Activated T-helper 2 cell treated with anti-CD3 and anti-CD28 coated beads, Interferon-gamma antibody, Interleukin-2, Interleukin-4, amounts not matched to agents 10 μg/mL and 5 μg/mL and 100 μg/mL, durations not matched to agents 14 hours and 24 hours and 36 hours (primary cell): ENCODE results near the gene RUSC1. TPM values are rescaled to one million over a fixed set of nuclear protein-coding genes. Genes with fewer than 3 reads are reported as not detected.

Experiments used
- DNase-seq: peaks from one replicate; pipeline ENCODE4 v3.0.0; 2021; ENCODE audit warnings: low spot score
- H3K27ac Mint-ChIP-seq: one replicate; pipeline ENCODE4 v1.8.0; 2021; ENCODE audit warnings: mixed read lengths
- H3K27me3 Mint-ChIP-seq: one replicate; pipeline ENCODE4 v1.8.0; 2021; ENCODE audit warnings: low read depth, mixed read lengths
- H3K36me3 Mint-ChIP-seq: one replicate; pipeline ENCODE4 v1.8.0; 2021; ENCODE audit warnings: low read depth, mixed read lengths
- H3K4me1 Mint-ChIP-seq: one replicate; pipeline ENCODE4 v1.8.0; 2021; ENCODE audit warnings: low read depth, mixed read lengths
- H3K4me3 Mint-ChIP-seq: one replicate; pipeline ENCODE4 v1.8.0; 2021; ENCODE audit warnings: low read depth, mild to moderate bottlenecking, moderate library complexity, mixed read lengths
- H3K9me3 Mint-ChIP-seq: one replicate; pipeline ENCODE4 v1.8.0; 2021; ENCODE audit warnings: mixed read lengths
- intact Hi-C: fragments of 100-400 bp; cut with micrococcal nuclease; formaldehyde crosslinking; loops from one replicate; pipeline ENCODE4 v1.15.1; 2023
- total RNA-seq: library from RNA; stranded (reverse); gene quantifications from 2 replicates; pipeline ENCODE4 v1.2.3, GENCODE V29; 2022

RUSC1 gene
- total RNA-seq, 1 donor from 2014 or later: 34.5 TPM

GRCh38 chr1:155301342-155301841, 19.3 kb upstream of the RUSC1 start, which contains the start of gene PKLR:
TSS of gene PKLR (minus strand) at chr1:155301438. CDS start at chr1:155301395, 43 bp downstream.
- Mint-ChIP-seq H3K4me3 (no peak within 1 kb of the TSS), H3K36me3 (no peaks in the 10 kb centered on the region), H3K9me3 (no peaks in the 10 kb centered on the region), H3K27me3 (peaks cover 17% of the 10 kb centered on the region), H3K4me1 (peaks cover 3% of the 10 kb centered on the region), H3K27ac (no peak within 1 kb of the TSS)
- intact Hi-C loops: no loop called here
- no peak for DNase-seq

- Mint-ChIP-seq H3K9me3 (no peaks in the 10 kb centered on the region), H3K36me3 (peaks cover 5% of the 10 kb centered on the region), H3K4me1 (peaks cover 8% of the 10 kb centered on the region), H3K27me3 (no peaks in the 10 kb centered on the region), H3K27ac (no peak overlapping the region), H3K4me3 (no peak overlapping the region)
- no peak for DNase-seq
- intact Hi-C loops: loop anchor here (5.0 kb wide), 1 partner anchor 42 kb away; the partner anchor contains the start of gene SCAMP3
Observed at GRCh38 chr1:155304558-155305063, 16.1 kb upstream of the RUSC1 start.

- no peak for DNase-seq
- peaks cover 17% of the 10 kb centered on the region for H3K4me1 Mint-ChIP-seq
- H3K27ac Mint-ChIP-seq: peak overlapping the region; percentile 50
- H3K27me3 Mint-ChIP-seq: no peaks in the 10 kb centered on the region
- intact Hi-C loops: loop anchor here (5.0 kb wide), 1 partner anchor 44 kb away; the partner anchor contains the start of gene SCAMP3
- no peak overlapping the region for H3K4me3 Mint-ChIP-seq
- H3K36me3 Mint-ChIP-seq: peaks cover 18% of the 10 kb centered on the region
- H3K9me3 Mint-ChIP-seq: no peaks in the 10 kb centered on the region
Observed at GRCh38 chr1:155305881-155306391, 14.8 kb upstream of the RUSC1 start.

GRCh38 chr1:155307247-155307740, 13.4 kb upstream of the RUSC1 start:
- H3K27me3 Mint-ChIP-seq: no peaks in the 10 kb centered on the region
- no peak overlapping the region for H3K4me3 Mint-ChIP-seq
- H3K36me3 Mint-ChIP-seq: peaks cover 30% of the 10 kb centered on the region
- H3K27ac Mint-ChIP-seq: peak overlapping the region; percentile 97
- peaks cover 28% of the 10 kb centered on the region for H3K4me1 Mint-ChIP-seq
- intact Hi-C loops: loop anchor here (5.0 kb wide), 1 partner anchor 45 kb away; the partner anchor contains the start of gene SCAMP3
- H3K9me3 Mint-ChIP-seq: no peaks in the 10 kb centered on the region
- DNase-seq: no peak

GRCh38 chr1:155308493-155309422, 11.9 kb upstream of the RUSC1 start, which contains the start of gene FDPS:
TSS of gene FDPS (plus strand) at chr1:155308866. CDS start at chr1:155309790, 924 bp downstream.
- H3K27ac Mint-ChIP-seq: peak within 1 kb of the TSS; percentile 97
- no peaks in the 10 kb centered on the region for H3K9me3 Mint-ChIP-seq
- no peaks in the 10 kb centered on the region for H3K27me3 Mint-ChIP-seq
- DNase-seq: peak; percentile 98
- H3K4me3 Mint-ChIP-seq: peak within 1 kb of the TSS; percentile 98
- H3K4me1 Mint-ChIP-seq: peaks cover 38% of the 10 kb centered on the region
- H3K36me3 Mint-ChIP-seq: peaks cover 45% of the 10 kb centered on the region
- intact Hi-C loops: loop anchor here (1.0 to 5.0 kb wide), 3 partner anchors 12 to 46 kb away; partner anchors contain the start of genes CLK2, RUSC1 and SCAMP3

GRCh38 chr1:155309423-155310021, 11.2 kb upstream of the RUSC1 start:
- H3K36me3 Mint-ChIP-seq: peaks cover 51% of the 10 kb centered on the region
- H3K27ac Mint-ChIP-seq: peak overlapping the region; percentile 97

GRCh38 chr1:155313261-155313660, 7.4 kb upstream of the RUSC1 start:
- no peaks in the 10 kb centered on the region for H3K9me3 Mint-ChIP-seq
- peak overlapping the region; percentile 67 for H3K27ac Mint-ChIP-seq
- H3K36me3 Mint-ChIP-seq: peaks cover 80% of the 10 kb centered on the region
- intact Hi-C loops: no loop called here
- H3K27me3 Mint-ChIP-seq: no peaks in the 10 kb centered on the region
- no peak overlapping the region for H3K4me3 Mint-ChIP-seq
- peaks cover 37% of the 10 kb centered on the region for H3K4me1 Mint-ChIP-seq
- DNase-seq: no peak

More at GRCh38 chr1:155309423-155310021, 11.2 kb upstream of the RUSC1 start:
- intact Hi-C loops: loop anchor here (1.0 to 5.0 kb wide), 3 partner anchors 11 to 47 kb away; partner anchors contain the start of genes CLK2, RUSC1 and SCAMP3
- no peaks in the 10 kb centered on the region for H3K9me3 Mint-ChIP-seq
- peak overlapping the region; percentile 98 for H3K4me3 Mint-ChIP-seq
- DNase-seq: no peak
- peaks cover 38% of the 10 kb centered on the region for H3K4me1 Mint-ChIP-seq
- H3K27me3 Mint-ChIP-seq: no peaks in the 10 kb centered on the region

- no peak for DNase-seq
- peaks cover 80% of the 10 kb centered on the region for H3K36me3 Mint-ChIP-seq
- intact Hi-C loops: no loop called here
- H3K4me1 Mint-ChIP-seq: peaks cover 45% of the 10 kb centered on the region
- no peaks in the 10 kb centered on the region for H3K9me3 Mint-ChIP-seq
- no peaks in the 10 kb centered on the region for H3K27me3 Mint-ChIP-seq
- H3K27ac Mint-ChIP-seq: no peak overlapping the region
- H3K4me3 Mint-ChIP-seq: no peak overlapping the region
Observed at GRCh38 chr1:155316922-155317321, 3.8 kb upstream of the RUSC1 start.

GRCh38 chr1:155318082-155318481, 2.6 kb upstream of the RUSC1 start:
- Mint-ChIP-seq H3K4me3 (no peak overlapping the region), H3K27me3 (no peaks in the 10 kb centered on the region), H3K27ac (no peak overlapping the region), H3K9me3 (no peaks in the 10 kb centered on the region), H3K36me3 (peaks cover 69% of the 10 kb centered on the region), H3K4me1 (peaks cover 44% of the 10 kb centered on the region)
- intact Hi-C loops: no loop called here
- no peak for DNase-seq

GRCh38 chr1:155319536-155319935, 1.2 kb upstream of the RUSC1 start:
- DNase-seq: no peak
- intact Hi-C loops: no loop called here
- no peaks in the 10 kb centered on the region for H3K27me3 Mint-ChIP-seq
- H3K4me3 Mint-ChIP-seq: no peak overlapping the region
- no peaks in the 10 kb centered on the region for H3K9me3 Mint-ChIP-seq
- H3K36me3 Mint-ChIP-seq: peaks cover 56% of the 10 kb centered on the region
- peak overlapping the region; percentile 40 for H3K27ac Mint-ChIP-seq
- H3K4me1 Mint-ChIP-seq: peaks cover 38% of the 10 kb centered on the region

GRCh38 chr1:155320252-155320651, 442 bp upstream of the RUSC1 start:
- intact Hi-C loops: loop anchor here (1.0 to 5.0 kb wide), 3 partner anchors 11 to 128 kb away; partner anchors contain the start of gene HCN3
- Mint-ChIP-seq H3K4me3 (peak overlapping the region; percentile 65), H3K27ac (peak overlapping the region; percentile 29), H3K9me3 (no peaks in the 10 kb centered on the region), H3K36me3 (peaks cover 49% of the 10 kb centered on the region), H3K27me3 (no peaks in the 10 kb centered on the region), H3K4me1 (peaks cover 38% of the 10 kb centered on the region)
- no peak for DNase-seq
